H1 (cell line): ENCODE measurements around the gene PRDM2. TPM values are rescaled to one million over a fixed set of nuclear protein-coding genes. Genes with fewer than 3 reads are reported as not detected.

Source experiments
- CTCF ChIA-PET: fragments of 300-600 bp; sonication (Branson Sonifier 250); formaldehyde crosslinking; loops from one replicate; lab custom pipeline; 2021; ENCODE audit not compliant: partially characterized antibody; lab: Charles Lee
- POLR2A ChIA-PET: fragments of 300-600 bp; sonication (Branson Sonifier 250); formaldehyde crosslinking; loops from one replicate; lab custom pipeline; 2021; ENCODE audit warnings: inconsistent platforms; ENCODE audit not compliant: partially characterized antibody; lab: Charles Lee
- DNase-seq, 2 experiments: peaks; one replicate each; pipeline versions ENCODE4 v3.0.0 to v3.0.0-alpha.2; 2010 to 2022; ENCODE audit warnings: low spot score in 2 of 2, low read depth in 1 of 2, mixed read lengths in 1 of 2
- FAIRE-seq: peaks from 2 replicates; lab custom pipeline; 2011; peaks lifted over from hg19 to GRCh38; lab: Jason Lieb, UNC
- H2AFZ ChIP-seq: 2 replicates; pipeline ENCODE4 v1.8.1; 2012; ENCODE audit warnings: low read length, inconsistent platforms
- H2AK5ac ChIP-seq: 2 replicates; pipeline ENCODE4 v1.6.1; 2013; ENCODE audit warnings: low read depth, low read length
- H2BK120ac ChIP-seq: replicated peaks from 2 replicates; pipeline ENCODE3; 2013; ENCODE audit warnings: low read depth, low read length, inconsistent platforms
- H2BK12ac ChIP-seq: 2 replicates; pipeline ENCODE4 v1.6.1; 2013; ENCODE audit warnings: low read depth, low read length
- H2BK15ac ChIP-seq: 2 replicates; pipeline ENCODE4 v1.6.1; 2013; ENCODE audit warnings: low read length
- H2BK20ac ChIP-seq: 2 replicates; pipeline ENCODE4 v1.6.1; 2013; ENCODE audit warnings: low read length
- H2BK5ac ChIP-seq: 2 replicates; pipeline ENCODE4 v1.6.1; 2013; ENCODE audit warnings: low read depth, low read length
- H3K14ac ChIP-seq: 2 replicates; pipeline ENCODE4 v1.6.1; 2013; ENCODE audit warnings: inconsistent platforms; ENCODE audit not compliant: insufficient read length
- H3K18ac ChIP-seq: 2 replicates; pipeline ENCODE4 v1.6.1; 2013; ENCODE audit warnings: low read length; ENCODE audit errors: extremely low read depth
- H3K23ac ChIP-seq: 2 replicates; pipeline ENCODE4 v1.6.1; 2013; ENCODE audit warnings: inconsistent platforms; ENCODE audit not compliant: insufficient read length
- H3K23me2 ChIP-seq: 2 replicates; pipeline ENCODE4 v1.6.1; 2013; ENCODE audit warnings: low read depth, low read length
- H3K27ac ChIP-seq: 2 replicates; pipeline ENCODE4 v1.6.1; 2011; ENCODE audit warnings: low read depth, low read length, inconsistent platforms
- H3K27me3 ChIP-seq, 4 experiments: replicated peaks in 1 of 4; 1 replicate in 1 of 4; 2 replicates in 3 of 4; pipeline versions ENCODE4 v1.6.1 to v1.8.1; 2011 to 2013; ENCODE audit warnings: low read length in 3 of 4, mild to moderate bottlenecking in 3 of 4, inconsistent platforms in 2 of 4, mixed read lengths in 2 of 4, moderate library complexity in 1 of 4; ENCODE audit not compliant: control insufficient read depth in 3 of 4, insufficient read depth in 3 of 4; ENCODE audit errors: extremely low read depth in 1 of 4
- H3K36me3 ChIP-seq, 4 experiments: 2 replicates each; pipeline versions ENCODE4 v1.6.1 to v1.8.1; 2011 to 2013; ENCODE audit warnings: mild to moderate bottlenecking in 4 of 4, low read length in 3 of 4, moderate library complexity in 2 of 4, control low read depth in 1 of 4, inconsistent platforms in 1 of 4; ENCODE audit not compliant: insufficient read depth in 4 of 4, control insufficient read depth in 2 of 4
- H3K4ac ChIP-seq: replicated peaks from 2 replicates; pipeline ENCODE3; 2013; ENCODE audit warnings: low read length, low read depth, mixed read lengths, inconsistent platforms; ENCODE audit not compliant: insufficient read length
- H3K4me1 ChIP-seq, 4 experiments: replicated peaks in 1 of 4; 1 replicate in 1 of 4; 2 replicates in 3 of 4; pipeline versions ENCODE4 v1.6.1 to v1.8.1; 2011 to 2013; ENCODE audit warnings: low read length in 3 of 4, inconsistent platforms in 2 of 4, mixed read lengths in 1 of 4; ENCODE audit not compliant: insufficient read depth in 4 of 4, control insufficient read depth in 3 of 4
- H3K4me2 ChIP-seq, 2 experiments: 2 replicates each; pipeline versions ENCODE4 v1.6.1 to v1.8.1; 2011 to 2013; ENCODE audit warnings: low read depth in 2 of 2, low read length in 2 of 2, control low read depth in 1 of 2, inconsistent platforms in 1 of 2, mild to moderate bottlenecking in 1 of 2; ENCODE audit not compliant: insufficient read depth in 1 of 2
- H3K4me3 ChIP-seq, 4 experiments: fragments of 200-600, 300-600 bp in 1 of 4; sonication (generic), shearing (Covaris generic), sonication (Bioruptor Twin) in 1 of 4; 2 replicates each; pipeline versions ENCODE4 v1.5.1 to v1.8.1; 2011 to 2016; ENCODE audit warnings: low read length in 4 of 4, low read depth in 3 of 4, control low read depth in 2 of 4, inconsistent platforms in 2 of 4, mild to moderate bottlenecking in 2 of 4, mixed read lengths in 1 of 4, moderate library complexity in 1 of 4; ENCODE audit not compliant: insufficient read depth in 2 of 4; ENCODE audit errors: extremely low read depth in 1 of 4
- H3K56ac ChIP-seq: replicated peaks from 2 replicates; pipeline ENCODE3; 2013; ENCODE audit warnings: low read depth, mild to moderate bottlenecking, mixed read lengths, low read length, inconsistent platforms; ENCODE audit not compliant: insufficient read length
- H3K79me1 ChIP-seq: 2 replicates; pipeline ENCODE4 v1.6.1; 2013; ENCODE audit warnings: low read depth, low read length, control low read depth
- H3K79me2 ChIP-seq, 2 experiments: 2 replicates each; pipeline versions ENCODE4 v1.6.1 to v1.8.1; 2012 to 2013; ENCODE audit warnings: low read length in 2 of 2, mild to moderate bottlenecking in 2 of 2, inconsistent platforms in 1 of 2; ENCODE audit not compliant: insufficient read depth in 2 of 2, control insufficient read depth in 1 of 2
- H3K9ac ChIP-seq, 4 experiments: replicated peaks in 1 of 4; 1 replicate in 1 of 4; 2 replicates in 3 of 4; pipeline versions ENCODE4 v1.6.1 to v1.8.1; 2011 to 2013; ENCODE audit warnings: low read depth in 3 of 4, low read length in 3 of 4, control low read depth in 2 of 4, mild to moderate bottlenecking in 2 of 4, moderate library complexity in 2 of 4, inconsistent platforms in 1 of 4; ENCODE audit errors: extremely low read depth in 1 of 4
- H3K9me3 ChIP-seq, 2 experiments: 2 replicates each; pipeline versions ENCODE4 v1.6.1 to v1.8.1; 2012 to 2013; ENCODE audit warnings: mild to moderate bottlenecking in 2 of 2, moderate library complexity in 2 of 2, control low read depth in 1 of 2, inconsistent platforms in 1 of 2, low read depth in 1 of 2, low read length in 1 of 2, mixed read lengths in 1 of 2; ENCODE audit not compliant: insufficient read depth in 2 of 2
- H4K20me1 ChIP-seq, 2 experiments: replicated peaks in 1 of 2; 2 replicates each; pipeline versions ENCODE3 to v1.8.1; 2011 to 2013; ENCODE audit warnings: inconsistent platforms in 2 of 2, low read length in 2 of 2, mild to moderate bottlenecking in 1 of 2; ENCODE audit not compliant: insufficient read depth in 2 of 2, control insufficient read depth in 1 of 2
- H4K5ac ChIP-seq: 2 replicates; pipeline ENCODE4 v1.6.1; 2013; ENCODE audit warnings: low read length, low read depth, mixed read lengths, inconsistent platforms; ENCODE audit not compliant: insufficient read length
- H4K8ac ChIP-seq: 2 replicates; pipeline ENCODE4 v1.8.0; 2013; ENCODE audit warnings: mild to moderate bottlenecking, moderate library complexity, low read length, inconsistent platforms; ENCODE audit not compliant: insufficient read depth; ENCODE audit errors: extremely low read depth
- H4K91ac ChIP-seq: replicated peaks from 2 replicates; pipeline ENCODE3; 2013; ENCODE audit warnings: low read length, mixed read lengths, inconsistent platforms; ENCODE audit not compliant: insufficient read length
- CBX8 ChIP-seq: fragments of 300-800, 300-1000 bp; sonication (generic); IDR thresholded peaks from 2 replicates; pipeline ENCODE4 v1.7.1; 2016; ENCODE audit warnings: low read depth, low read length, borderline replicate concordance
- CTCF ChIP-seq, 3 experiments: IDR thresholded peaks; 1 replicate in 2 of 3; 2 replicates in 1 of 3; pipeline versions ENCODE4 v1.5.1 to v1.6.1; 2011; ENCODE audit warnings: low read length in 3 of 3, mild to moderate bottlenecking in 3 of 3, inconsistent platforms in 2 of 3, low read depth in 1 of 3, moderate library complexity in 1 of 3; ENCODE audit not compliant: insufficient read depth in 1 of 3; ENCODE audit errors: control extremely low read depth in 1 of 3
- NRF1 ChIP-seq: IDR thresholded peaks from 2 replicates; pipeline ENCODE4 v1.6.1; 2011; ENCODE audit warnings: mild to moderate bottlenecking, low read depth, low read length, improper control_type of control experiment
- SP1 ChIP-seq: IDR thresholded peaks from 2 replicates; pipeline ENCODE4 v1.6.1; 2011; ENCODE audit warnings: low read depth, low read length
- USF2 ChIP-seq: IDR thresholded peaks from 2 replicates; pipeline ENCODE4 v1.6.1; 2011; ENCODE audit warnings: low read length, improper control_type of control experiment
- WGBS, 2 experiments: shearing (Covaris generic) in 1 of 2; methylation state at CpG; one replicate each; pipeline versions ENCODE4 v1.1.6 to v1.1.7; 2013 to 2015; ENCODE audit warnings: low lambda C conversion rate in 2 of 2, mixed read lengths in 2 of 2, inconsistent platforms in 1 of 2, low coverage in 1 of 2, missing lambda C conversion rate in 1 of 2; ENCODE audit not compliant: insufficient replicate concordance in 2 of 2, insufficient coverage in 1 of 2, insufficient read length in 1 of 2; ENCODE audit errors: extremely low coverage in 1 of 2, missing lambda C conversion rate in 1 of 2; 5-methylcytosine and 5-hydroxymethylcytosine counted together
- polyA plus RNA-seq, 7 experiments: library from polyadenylated mRNA; depleted of rRNA in 3 of 7; stranded (reverse) in 5 of 7; unstranded in 2 of 7; fragments of >200 nt in 5 of 7; fragments of 200-250 nt in 2 of 7; gene quantifications; 1 replicate in 5 of 7; 2 replicates in 1 of 7; 4 replicates in 1 of 7; pipeline versions ENCODE4 v1.2.1 to v1.2.3, GENCODE V29; 2011 to 2013; ENCODE audit warnings: missing spikeins in 2 of 7, mixed read lengths in 2 of 7
- total RNA-seq: library from RNA; stranded (reverse); fragmentation: NEBNext Ultra II Directional; extraction: Animal tissue kit (Norgen Biotek cat#: 25700); gene quantifications from 2 replicates; pipeline ENCODE4 v1.2.1, GENCODE V29; 2021

The PRDM2 gene
- total and polyA plus RNA-seq, 2 of the 8 experiments (the other 6 are each of a cell fraction or from before 2014, with no cell fraction given), result 5.8 to 21.2 TPM

- Histone ChIP-seq H3K4me3 (no peak overlapping the region), H3K79me2 (peaks cover 0 to 36% of the 10 kb centered on the region in 2 experiments; a peak in 2 of 4 replicates), H3K4me1 (peaks cover 0 to 7% (median 2%) of the 10 kb centered on the region in 4 experiments; a peak in 3 of 7 replicates), H3K79me1 (no peaks in the 10 kb centered on the region), H2BK5ac (no peak overlapping the region), H3K18ac (no peak overlapping the region), H2BK20ac (no peak overlapping the region), H4K5ac (no peak overlapping the region), H4K20me1 (peaks cover 2 to 3% of the 10 kb centered on the region in 2 experiments), H3K36me3 (no peaks in the 10 kb centered on the region), H3K4ac (no peak overlapping the region), H2BK15ac (no peak overlapping the region), H3K9ac (no peak overlapping the region), H3K23ac (no peak overlapping the region), H4K8ac (no peak overlapping the region), H2BK120ac (no peak overlapping the region), H3K27me3 (peaks cover 1 to 18% (median 14%) of the 10 kb centered on the region in 4 experiments), H3K4me2 (no peak overlapping the region), H3K56ac (no peak overlapping the region), H3K14ac (no peak overlapping the region)
- ChIA-PET POLR2A (no interaction called here), CTCF (interaction anchor here (0.7 to 1.1 kb wide), 4 partner anchors 10 to 111 kb away, joined by 3 to 5 read pairs (median 3); no protein-coding TSS in a partner anchor)
- FAIRE-seq, result no peak
- DNase-seq, result no peak
- TF ChIP-seq USF2, result no peak
- TF ChIP-seq NRF1, result no peak
- no peak for TF ChIP-seq CBX8
- no peak for TF ChIP-seq SP1
- TF ChIP-seq CTCF (IDR thresholded peaks at IDR 0.05; ENCODE audit: control extremely low read depth in 1 of 3, insufficient read depth in 1 of 3, low read depth in 1 of 3, low read length in 3 of 3), result no peak
- TF ChIP-seq, all 59 proteins: peak for 0
- Histone ChIP-seq H3K27ac (no peak overlapping the region), H2BK12ac (no peak overlapping the region), H3K9me3 (peaks cover 6 to 9% of the 10 kb centered on the region in 2 experiments; a peak in 3 of 4 replicates), H2AK5ac (no peak overlapping the region), H2AFZ (no peak overlapping the region), H3K23me2 (peaks cover 4% of the 10 kb centered on the region), H4K91ac (no peak overlapping the region)
- WGBS, 2 experiments, result 87% methylated on average over 10 of the region's 10 CpGs; no CpG with 5 or more reads in 1 of the 2 experiments
Measured at GRCh38 chr1:13702425-13703127, 2.6 kb downstream of the PRDM2 start.
